Osteocyte (in vitro differentiated cells): Measurements from ENCODE around the gene FRMD3. TPM values are rescaled to one million over a fixed set of nuclear protein-coding genes. Genes with fewer than 3 reads are reported as not detected.

ENCODE experiments used
- DNase-seq: peaks from one replicate; pipeline ENCODE4 v3.0.0; 2021; ENCODE audit warnings: mixed read lengths; ENCODE audit not compliant: unreplicated experiment; ENCODE audit errors: extremely low spot score
- H3K27ac Mint-ChIP-seq: one replicate; pipeline ENCODE4 v1.8.0; 2021; ENCODE audit warnings: mild to moderate bottlenecking, mixed read lengths; ENCODE audit not compliant: unreplicated experiment
- H3K27me3 Mint-ChIP-seq: one replicate; pipeline ENCODE4 v1.8.0; 2021; ENCODE audit warnings: mixed read lengths; ENCODE audit not compliant: unreplicated experiment
- H3K36me3 Mint-ChIP-seq: one replicate; pipeline ENCODE4 v1.8.0; 2021; ENCODE audit warnings: mixed read lengths; ENCODE audit not compliant: unreplicated experiment
- H3K4me1 Mint-ChIP-seq: one replicate; pipeline ENCODE4 v1.8.0; 2021; ENCODE audit warnings: mixed read lengths; ENCODE audit not compliant: unreplicated experiment
- H3K4me3 Mint-ChIP-seq: one replicate; pipeline ENCODE4 v1.8.0; 2021; ENCODE audit warnings: mild to moderate bottlenecking, moderate library complexity, mixed read lengths; ENCODE audit not compliant: unreplicated experiment
- H3K9me3 Mint-ChIP-seq: one replicate; pipeline ENCODE4 v1.8.0; 2021; ENCODE audit warnings: mixed read lengths; ENCODE audit not compliant: unreplicated experiment
- CTCF ChIP-seq: fragments of 200-600 bp; sonication (generic); IDR thresholded peaks from 2 replicates; pipeline ENCODE4 v1.5.0; 2021; ENCODE audit warnings: antibody characterized with exemption, mild to moderate bottlenecking, moderate library complexity
- total RNA-seq: library from RNA; stranded (reverse); gene quantifications from 2 replicates; pipeline ENCODE4 v1.2.1, GENCODE V29; 2021

The FRMD3 gene
- total RNA-seq, 1 donor from 2014 or later: 0.35 TPM

DNA sequence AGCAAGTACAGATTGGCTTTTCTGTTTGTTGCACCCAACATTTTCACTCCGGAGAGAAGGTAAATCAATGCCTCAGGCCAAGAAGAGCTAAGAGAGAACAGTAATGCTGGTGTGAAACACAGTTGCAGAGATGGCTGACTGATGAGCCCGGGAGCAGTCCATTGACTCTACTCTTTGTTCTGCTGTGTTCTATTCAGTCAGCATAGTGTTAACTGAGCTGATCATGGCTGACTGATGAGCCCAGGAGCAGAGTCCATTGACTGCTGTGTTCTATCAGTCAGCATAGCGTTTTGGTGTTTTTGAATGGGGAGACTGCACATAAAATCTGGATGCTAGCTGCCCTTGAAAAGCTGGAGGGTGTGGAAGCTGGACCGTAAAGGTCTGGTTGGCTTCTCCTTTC lies 141.4 kb downstream of the FRMD3 start:
- Mint-ChIP-seq H3K4me1 (no peaks in the 10 kb centered on the region), H3K27ac (no peak overlapping the region), H3K36me3 (no peaks in the 10 kb centered on the region), H3K27me3 (no peaks in the 10 kb centered on the region), H3K9me3 (no peaks in the 10 kb centered on the region), H3K4me3 (no peak overlapping the region)
- DNase-seq: no peak
- TF ChIP-seq CTCF: no peak

- Mint-ChIP-seq H3K9me3 (no peaks in the 10 kb centered on the region), H3K4me3 (no peak overlapping the region)
- no peak for TF ChIP-seq CTCF
Observed at GRCh38 chr9:83396342-83396741, 141.9 kb downstream of the FRMD3 start.

GRCh38 chr9:83392228-83392627 lies 146.0 kb downstream of the FRMD3 start:
- Mint-ChIP-seq H3K4me3 (no peak overlapping the region), H3K36me3 (no peaks in the 10 kb centered on the region), H3K4me1 (no peaks in the 10 kb centered on the region), H3K27me3 (no peaks in the 10 kb centered on the region), H3K27ac (no peak overlapping the region), H3K9me3 (no peaks in the 10 kb centered on the region)
- DNase-seq: no peak
- no peak for TF ChIP-seq CTCF

More at GRCh38 chr9:83396342-83396741, 141.9 kb downstream of the FRMD3 start:
- no peak overlapping the region for H3K27ac Mint-ChIP-seq
- no peaks in the 10 kb centered on the region for H3K27me3 Mint-ChIP-seq
- DNase-seq: no peak
- no peaks in the 10 kb centered on the region for H3K4me1 Mint-ChIP-seq
- H3K36me3 Mint-ChIP-seq: no peaks in the 10 kb centered on the region

GRCh38 chr9:83388346-83388745 lies 149.9 kb downstream of the FRMD3 start:
- Mint-ChIP-seq H3K36me3 (no peaks in the 10 kb centered on the region), H3K4me1 (no peaks in the 10 kb centered on the region), H3K4me3 (no peak overlapping the region), H3K9me3 (peaks cover 16% of the 10 kb centered on the region), H3K27ac (no peak overlapping the region), H3K27me3 (no peaks in the 10 kb centered on the region)
- no peak for TF ChIP-seq CTCF
- DNase-seq: no peak

DNA sequence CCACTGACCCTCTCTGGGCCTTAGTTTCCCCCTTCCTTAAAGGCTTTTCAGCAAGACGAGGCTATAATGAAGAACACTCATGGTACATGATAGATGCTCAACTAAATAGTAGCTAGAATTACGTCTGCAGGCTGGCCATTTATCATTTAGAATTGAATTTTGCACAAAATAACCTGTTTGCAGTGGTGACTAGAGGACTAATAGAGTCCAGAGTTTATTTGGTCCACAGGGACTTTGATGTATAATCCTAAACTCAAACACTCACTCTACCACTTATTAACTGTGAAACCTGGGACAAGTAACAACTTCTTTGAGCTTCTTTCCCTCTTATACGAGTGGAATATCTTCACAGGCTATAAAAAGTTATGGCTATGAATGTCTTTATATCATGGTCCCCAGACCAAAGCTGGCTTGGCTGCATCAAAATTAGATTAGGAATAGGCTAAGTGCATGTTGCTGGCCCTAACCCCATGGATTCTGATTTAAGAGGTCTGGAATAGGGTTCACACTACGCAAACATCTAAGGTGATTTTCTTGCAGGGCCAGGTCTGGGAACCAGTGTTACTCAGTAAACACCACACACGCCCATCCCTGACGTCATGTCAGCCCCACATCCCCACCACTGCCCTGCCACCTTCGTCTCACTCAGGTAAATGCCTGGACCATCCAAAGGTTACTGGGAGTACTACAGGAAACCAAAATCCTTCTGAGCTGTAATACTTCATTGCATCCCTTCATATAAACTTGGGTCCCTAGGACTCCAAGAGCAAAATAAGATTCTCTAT lies 150.6 kb downstream of the FRMD3 start:
- Mint-ChIP-seq H3K4me1 (no peaks in the 10 kb centered on the region), H3K27ac (no peak overlapping the region), H3K9me3 (peaks cover 17% of the 10 kb centered on the region)

More for the DNA sequence above, 150.6 kb downstream of the FRMD3 start:
- no peak for DNase-seq
- no peaks in the 10 kb centered on the region for H3K36me3 Mint-ChIP-seq
- H3K27me3 Mint-ChIP-seq: no peaks in the 10 kb centered on the region
- TF ChIP-seq CTCF: no peak
- H3K4me3 Mint-ChIP-seq: no peak overlapping the region
